A204.1 (cell line): ENCODE results near the gene CMAS.
"Not testable (repeated sequence)": the region's sequence is repeated elsewhere in the genome, so short reads cannot be mapped to it uniquely, and the experiment has no call there.

Source experiments
- FAIRE-seq: peaks from 2 replicates; lab custom pipeline; 2012; peaks lifted over from hg19 to GRCh38; lab: Jason Lieb, UNC

Gene CMAS

DNA sequence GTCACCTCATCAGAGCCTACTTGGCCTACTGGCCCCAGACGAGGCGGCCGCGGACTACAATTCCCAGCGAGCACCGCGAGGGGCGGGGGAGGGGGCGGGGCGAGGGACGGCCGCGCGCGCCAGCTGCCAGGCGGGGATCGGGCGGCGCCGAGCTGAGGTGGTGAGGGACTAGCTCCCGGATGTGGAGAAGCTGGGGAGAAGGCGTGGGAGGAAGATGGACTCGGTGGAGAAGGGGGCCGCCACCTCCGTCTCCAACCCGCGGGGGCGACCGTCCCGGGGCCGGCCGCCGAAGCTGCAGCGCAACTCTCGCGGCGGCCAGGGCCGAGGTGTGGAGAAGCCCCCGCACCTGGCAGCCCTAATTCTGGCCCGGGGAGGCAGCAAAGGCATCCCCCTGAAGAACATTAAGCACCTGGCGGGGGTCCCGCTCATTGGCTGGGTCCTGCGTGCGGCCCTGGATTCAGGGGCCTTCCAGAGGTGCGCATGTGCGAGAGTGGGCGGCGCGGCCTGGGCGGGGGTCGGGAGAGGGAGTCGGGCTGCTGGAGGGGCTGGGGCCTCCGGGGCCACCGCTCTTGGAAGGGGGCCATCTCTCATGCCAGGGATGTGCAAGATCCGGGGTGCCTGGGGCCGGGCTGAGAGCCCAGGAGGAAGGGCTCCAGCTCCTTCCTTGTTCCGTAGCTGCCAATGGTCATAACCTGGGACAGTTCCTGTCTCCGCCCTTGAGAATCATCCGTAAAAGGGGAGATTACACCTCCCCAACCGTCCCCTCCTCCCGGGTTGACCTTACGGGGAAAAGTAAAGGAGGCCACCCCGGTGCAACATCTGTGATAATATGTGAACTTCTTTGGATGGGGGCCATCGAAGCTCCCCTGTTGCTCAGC lies at the start of gene CMAS:
TSS of gene CMAS (plus strand) at position 129 of the 878 bp plus-strand sequence. CDS start at position 215, 86 bp downstream.
- FAIRE-seq: no peak

DNA sequence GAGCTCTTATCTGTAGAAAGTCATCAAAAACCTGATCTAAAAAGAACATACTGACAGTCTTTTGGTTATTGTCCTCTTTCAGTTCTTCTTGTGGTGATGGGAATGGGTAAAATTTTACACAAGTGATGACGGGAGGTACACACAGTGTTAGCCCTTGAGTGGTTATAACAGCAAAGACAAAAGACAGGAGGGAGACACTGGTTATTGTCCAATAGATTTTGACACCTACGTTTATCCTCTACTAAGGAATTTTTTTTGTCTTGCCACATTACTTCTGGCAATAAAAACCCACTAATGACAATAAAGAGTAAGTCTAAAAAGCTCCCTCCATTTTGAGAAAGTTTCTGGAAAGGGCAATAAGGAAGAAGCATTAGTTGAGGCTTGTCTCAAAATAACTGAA lies 47.7 kb upstream of the CMAS start:
- no peak for FAIRE-seq

DNA sequence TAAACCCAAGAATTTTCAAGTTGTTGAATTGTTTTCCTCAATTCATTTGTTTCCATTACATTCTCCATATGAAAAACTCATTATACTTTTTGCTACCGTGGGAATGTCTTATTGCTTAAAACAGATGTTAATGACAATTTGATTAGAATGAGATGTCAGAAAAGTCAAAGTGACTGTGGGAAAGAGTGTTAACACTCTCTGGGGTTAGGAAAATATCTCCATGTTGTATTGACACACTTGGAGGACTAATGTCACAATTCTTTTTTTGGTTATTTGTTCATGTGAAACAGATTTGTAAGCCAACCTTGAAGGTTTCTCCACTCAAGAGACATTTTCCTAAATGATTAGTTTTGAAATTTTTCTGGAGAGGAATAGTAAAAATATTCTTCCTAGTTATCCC lies 47.2 kb upstream of the CMAS start:
- no peak for FAIRE-seq

DNA sequence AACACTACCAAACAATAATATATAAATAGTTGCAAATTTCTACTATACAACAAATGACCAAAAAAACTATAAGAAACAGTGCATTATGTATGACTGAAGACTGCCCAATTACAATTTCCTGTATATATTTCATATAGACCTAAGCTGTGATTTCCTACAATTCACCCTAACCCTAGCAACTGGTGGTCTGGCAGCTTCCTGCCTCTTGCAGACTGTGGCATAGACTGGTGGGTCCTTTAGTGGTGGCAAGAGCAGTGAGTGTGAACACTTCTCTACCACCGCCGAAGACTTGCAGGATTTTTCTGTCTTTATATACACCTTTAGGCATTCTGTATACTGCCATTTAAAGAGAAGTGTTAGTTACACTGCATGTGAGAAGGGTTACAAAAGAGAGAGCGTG lies 43.6 kb upstream of the CMAS start:
- no peak for FAIRE-seq

DNA sequence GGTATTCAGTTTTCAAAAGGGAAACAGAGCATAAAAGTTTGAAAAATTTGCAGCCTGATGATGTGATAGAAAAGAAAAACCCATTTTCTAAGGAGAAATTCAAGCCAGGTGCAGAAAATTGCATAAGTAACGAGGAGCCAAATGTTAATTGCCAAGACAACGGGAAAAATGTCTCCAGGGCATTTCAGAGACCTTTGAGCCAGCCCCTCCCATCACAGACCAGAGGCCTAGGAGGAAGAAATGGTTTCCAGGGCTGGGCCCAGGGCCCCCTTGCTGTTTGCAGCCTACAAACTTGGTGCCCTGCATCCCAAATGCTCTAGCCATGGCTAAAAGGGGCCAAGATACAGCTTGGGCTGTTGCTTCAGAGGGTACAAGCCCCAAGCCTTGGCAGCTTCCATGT lies 38.2 kb upstream of the CMAS start:
- FAIRE-seq: not testable (repeated sequence)

DNA sequence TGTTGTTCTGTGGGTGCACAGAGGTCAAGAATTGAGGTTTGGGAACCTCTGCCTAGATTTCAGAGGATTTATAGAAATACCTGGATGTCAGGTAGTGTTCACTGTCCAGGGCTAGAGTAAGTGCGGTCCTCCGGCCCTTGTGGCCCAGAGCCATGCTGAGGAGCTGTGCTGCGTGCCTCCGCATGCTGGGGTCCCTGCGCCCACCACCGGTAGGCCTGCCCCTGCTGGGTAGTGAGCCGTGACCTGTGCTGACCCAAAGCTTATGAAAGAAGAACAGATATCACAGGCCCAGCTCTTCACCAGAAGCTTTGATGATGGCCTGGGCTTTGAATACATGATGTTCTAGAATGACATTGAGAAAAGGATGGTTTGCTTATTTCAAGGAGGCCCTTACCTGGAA lies 37.8 kb upstream of the CMAS start:
- no peak for FAIRE-seq

DNA sequence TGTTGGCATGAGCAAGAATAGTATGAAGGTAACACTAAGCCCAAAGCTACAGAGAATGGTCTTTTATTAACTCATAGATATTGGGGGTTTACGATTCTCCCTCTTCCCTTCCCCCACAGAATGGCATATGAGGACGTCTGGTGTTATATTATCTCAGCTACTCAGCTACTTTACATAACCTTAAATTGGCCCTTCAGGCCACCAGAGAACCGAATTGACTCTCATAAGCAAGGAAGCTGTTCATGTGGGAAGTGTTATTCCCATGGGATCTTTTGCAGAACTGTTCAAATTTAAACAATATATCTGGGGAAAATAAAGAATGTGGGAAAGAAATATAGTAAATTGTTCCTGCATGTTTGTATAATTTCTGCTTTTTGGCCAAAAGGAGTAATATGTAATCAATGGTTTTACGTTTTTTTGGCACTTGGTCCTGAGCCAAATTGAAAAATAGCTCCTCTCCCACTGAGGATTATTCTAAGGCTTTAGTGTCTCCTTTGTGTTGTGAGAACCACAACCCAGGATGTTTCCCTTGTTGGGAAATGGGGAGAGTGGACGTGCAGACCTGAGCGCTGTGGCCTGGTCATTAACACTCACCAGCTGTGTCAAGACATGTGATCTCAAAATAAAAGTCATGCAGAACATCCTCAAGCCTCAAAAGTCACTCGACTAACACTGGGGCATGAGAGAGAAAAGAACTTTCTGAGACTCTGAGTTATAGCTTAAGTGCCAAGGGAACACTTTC lies 31.8 kb upstream of the CMAS start:
- FAIRE-seq: no peak

- FAIRE-seq: no peak
Observed at GRCh38 chr12:22014783-22015144, 31.3 kb upstream of the CMAS start.

GRCh38 chr12:22016982-22017381 lies 29.0 kb upstream of the CMAS start:
- FAIRE-seq: no peak

- peak; percentile 76 for FAIRE-seq
Observed at GRCh38 chr12:22018860-22019259, 27.2 kb upstream of the CMAS start.

DNA sequence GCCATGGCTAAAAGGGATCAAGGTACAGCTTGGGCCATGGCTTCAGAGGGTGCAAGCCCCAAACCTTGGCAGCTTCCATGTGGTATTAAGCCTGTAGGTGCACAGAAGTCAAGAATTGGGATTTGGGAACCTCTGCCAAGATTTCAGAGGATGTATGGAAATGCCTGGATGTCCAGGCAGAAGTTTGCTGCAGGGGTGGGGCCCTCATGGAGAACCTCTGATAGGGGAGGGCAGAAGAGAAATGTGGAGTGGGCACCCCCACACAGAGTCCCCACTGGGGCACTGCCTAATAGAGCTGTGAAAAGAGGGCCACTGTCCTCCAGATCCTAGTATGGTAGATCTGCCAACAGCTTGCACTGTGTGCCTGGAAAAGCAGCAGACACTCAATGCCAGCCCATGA lies 22.5 kb upstream of the CMAS start:
- FAIRE-seq: not testable (repeated sequence)

GRCh38 chr12:22029491-22029890 lies 16.5 kb upstream of the CMAS start:
- FAIRE-seq: no peak

DNA sequence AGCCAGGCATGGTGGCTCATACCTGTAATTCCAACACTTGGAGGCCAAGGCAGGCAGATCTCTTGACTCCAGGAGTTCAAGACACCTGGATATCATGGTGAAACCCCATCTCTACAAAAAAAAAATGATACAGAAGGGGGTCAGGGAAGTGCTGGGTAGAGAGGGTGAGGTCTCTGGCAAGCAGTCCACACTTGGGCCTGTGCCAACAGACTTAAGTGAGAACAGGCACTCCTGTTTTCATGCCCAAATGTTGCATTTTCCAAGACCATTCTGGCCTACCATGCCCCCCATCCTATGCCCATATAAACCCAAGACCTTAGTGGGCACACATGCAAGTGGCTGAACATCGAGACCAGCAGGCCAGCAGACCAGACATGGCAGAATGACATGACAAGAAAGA lies 16.0 kb upstream of the CMAS start:
- FAIRE-seq: no peak

DNA sequence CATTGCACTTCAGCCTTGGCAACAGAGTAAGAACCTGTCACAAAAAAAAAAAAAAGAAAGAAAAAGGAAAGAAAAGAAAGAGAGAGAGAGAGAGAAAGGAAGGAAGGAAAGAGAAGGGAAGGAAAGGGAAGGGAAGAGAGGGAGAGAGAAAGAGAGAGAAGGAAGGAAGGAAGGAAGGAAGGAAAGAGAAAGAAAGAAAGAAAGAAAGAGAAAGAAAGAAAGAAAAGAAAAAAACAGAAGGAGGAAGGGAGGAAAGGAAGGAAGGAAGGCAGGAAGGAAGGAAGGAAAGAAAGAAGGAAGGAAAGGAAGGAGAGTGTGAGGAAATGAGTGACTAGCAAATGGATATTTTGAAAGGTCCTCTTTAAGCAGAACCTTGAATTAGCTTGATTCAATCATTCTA lies 13.3 kb upstream of the CMAS start:
- FAIRE-seq: no peak

GRCh38 chr12:22034709-22035506 lies 11.1 kb upstream of the CMAS start:
- no peak for FAIRE-seq

GRCh38 chr12:22037947-22038346 lies 8.1 kb upstream of the CMAS start:
- FAIRE-seq: no peak

DNA sequence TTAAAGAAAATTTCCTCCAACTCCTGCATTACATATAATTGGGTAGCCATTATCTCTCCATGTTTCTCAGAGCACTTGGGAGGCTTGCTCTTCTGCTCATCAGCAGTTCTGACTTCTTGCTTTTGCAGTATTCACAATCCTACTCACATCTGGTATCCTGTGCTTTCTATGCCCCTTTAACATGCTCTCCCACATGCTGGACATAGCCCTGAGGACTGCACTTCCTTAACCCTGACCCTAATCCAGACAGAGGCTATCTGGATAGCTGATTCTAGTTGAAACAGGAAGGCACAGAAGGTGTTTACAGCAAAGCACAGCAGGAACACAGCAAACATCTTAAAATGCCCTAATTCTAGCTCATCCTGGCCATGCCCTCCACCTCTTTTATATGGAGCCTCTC lies 7.3 kb upstream of the CMAS start:
- FAIRE-seq: no peak

DNA sequence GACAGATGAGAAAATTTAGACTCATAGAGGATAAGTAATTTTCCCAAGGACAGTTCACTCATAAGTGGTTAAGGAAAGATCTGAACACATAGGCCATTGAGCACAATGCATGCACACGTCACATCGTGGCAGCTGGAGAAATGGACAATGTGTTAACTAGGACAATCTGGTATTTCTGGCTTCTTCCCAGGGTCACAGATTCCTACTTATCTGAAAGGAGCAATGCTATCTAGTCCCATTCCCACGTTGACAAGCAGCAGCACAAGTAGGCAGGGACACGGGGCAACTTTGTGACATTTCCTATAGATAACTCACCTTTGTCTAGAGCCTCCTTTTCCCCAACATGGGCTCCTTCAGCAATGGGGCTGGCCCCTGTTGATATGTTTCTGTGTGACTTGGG lies 6.7 kb upstream of the CMAS start:
- no peak for FAIRE-seq

- no peak for FAIRE-seq
Observed at GRCh38 chr12:22042976-22043669, 2.9 kb upstream of the CMAS start.

DNA sequence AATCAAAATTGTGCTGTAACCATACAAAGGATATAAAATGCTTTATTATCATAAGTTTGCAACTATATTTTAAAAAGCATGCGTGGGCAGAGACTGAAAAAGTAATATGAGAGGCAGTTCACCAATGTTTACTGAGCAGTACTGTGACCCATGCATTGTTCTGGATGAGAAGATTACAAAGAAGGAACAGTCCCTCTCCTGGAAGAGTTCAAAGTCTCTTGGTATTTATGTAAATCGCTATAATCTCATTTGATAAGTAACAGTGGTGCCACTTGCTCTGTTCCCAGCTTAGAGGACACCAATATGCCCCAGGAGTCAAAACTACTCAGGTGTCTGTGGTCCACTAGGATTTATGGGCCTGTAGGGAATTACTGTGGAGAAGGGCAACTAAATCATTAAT lies 2.1 kb upstream of the CMAS start:
- FAIRE-seq: no peak

- no peak for FAIRE-seq
Observed at GRCh38 chr12:22044391-22044790, 1.6 kb upstream of the CMAS start.

DNA sequence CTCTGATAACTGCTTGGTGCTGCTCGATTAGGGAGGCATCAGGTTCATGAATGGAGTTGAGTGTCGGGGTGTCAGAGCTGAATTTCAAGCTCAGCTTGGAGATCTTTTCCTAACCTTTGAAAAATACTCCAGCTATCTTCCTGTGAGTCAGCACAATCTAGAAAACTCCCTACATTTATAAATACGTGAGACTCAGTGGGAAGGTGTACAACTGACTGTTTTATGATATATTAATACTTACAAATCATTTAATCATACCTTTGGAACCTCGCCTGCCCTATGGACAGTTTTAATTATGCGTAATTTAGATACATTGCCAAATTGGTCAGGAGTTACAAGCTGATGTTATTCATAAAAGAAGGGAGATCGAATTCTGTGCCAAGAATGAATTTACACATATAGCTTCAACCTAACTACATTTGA lies 961 bp downstream of the CMAS start:
- no peak for FAIRE-seq
